GM19240 (cell line): ENCODE data around the gene ATG7.
"Not testable (repeated sequence)": the region's sequence is repeated elsewhere in the genome, so short reads cannot be mapped to it uniquely, and the experiment has no call there.

Source experiments
- DNase-seq: peaks from one replicate; pipeline ENCODE4 v3.0.0; 2011; ENCODE audit warnings: low spot score; ENCODE audit not compliant: insufficient read length

Gene ATG7

DNA sequence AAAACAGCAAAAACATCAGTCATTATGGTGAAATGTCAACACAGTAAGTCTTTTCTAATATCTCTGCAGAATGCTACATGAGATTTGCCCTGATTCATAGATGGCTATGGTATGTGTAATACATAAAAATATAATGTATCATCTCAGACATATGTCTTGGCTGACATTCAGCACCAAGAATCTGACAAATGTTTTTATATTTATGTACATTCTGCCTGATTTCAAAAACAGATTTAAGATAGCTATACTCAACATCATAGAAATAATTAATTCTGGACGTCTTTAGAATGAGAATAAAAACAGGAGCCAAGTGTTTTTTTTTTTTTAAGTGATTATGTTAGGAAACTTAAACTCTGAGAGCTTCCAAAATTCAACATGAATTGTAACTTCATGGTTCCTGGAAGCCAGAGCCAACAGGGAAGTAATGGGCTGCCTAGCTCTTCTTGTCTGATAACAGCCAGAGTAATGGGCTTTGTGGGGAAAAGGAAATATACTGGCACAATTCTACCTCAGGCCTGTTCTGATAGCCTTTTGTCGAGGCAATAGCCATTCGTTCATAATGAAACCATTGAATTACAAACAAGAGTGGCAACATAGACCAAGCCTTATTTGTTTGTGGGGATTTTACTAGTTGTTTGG, 187.1 kb downstream of the ATG7 start:
- no peak for DNase-seq

GRCh38 chr3:11461226-11461625, 189.0 kb downstream of the ATG7 start:
- no peak for DNase-seq

- not testable (repeated sequence) for DNase-seq
These were observed 190.5 kb downstream of the ATG7 start for GRCh38 chr3:11462673-11463072.

GRCh38 chr3:11463591-11463990, 191.4 kb downstream of the ATG7 start:
- no peak for DNase-seq

DNA sequence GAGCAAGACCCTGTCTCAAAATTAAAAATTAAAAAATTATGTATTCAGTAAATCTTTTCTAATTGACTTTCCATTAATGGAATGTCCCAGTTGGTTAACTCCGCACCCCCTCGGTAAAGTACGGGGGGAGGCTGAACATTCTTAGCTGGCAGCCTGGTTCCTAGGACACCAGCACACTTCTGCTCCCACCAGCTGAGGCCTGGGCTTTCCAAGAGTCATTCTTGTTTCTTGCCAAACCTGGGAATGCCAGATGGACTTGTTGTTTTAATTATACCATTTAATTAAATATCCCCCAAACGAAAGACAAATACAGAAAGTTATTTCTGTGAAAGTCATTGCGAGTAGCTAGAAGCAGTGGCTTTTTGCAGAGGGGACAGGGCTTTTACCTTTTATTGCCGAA, 192.2 kb downstream of the ATG7 start:
- DNase-seq, result no peak

DNA sequence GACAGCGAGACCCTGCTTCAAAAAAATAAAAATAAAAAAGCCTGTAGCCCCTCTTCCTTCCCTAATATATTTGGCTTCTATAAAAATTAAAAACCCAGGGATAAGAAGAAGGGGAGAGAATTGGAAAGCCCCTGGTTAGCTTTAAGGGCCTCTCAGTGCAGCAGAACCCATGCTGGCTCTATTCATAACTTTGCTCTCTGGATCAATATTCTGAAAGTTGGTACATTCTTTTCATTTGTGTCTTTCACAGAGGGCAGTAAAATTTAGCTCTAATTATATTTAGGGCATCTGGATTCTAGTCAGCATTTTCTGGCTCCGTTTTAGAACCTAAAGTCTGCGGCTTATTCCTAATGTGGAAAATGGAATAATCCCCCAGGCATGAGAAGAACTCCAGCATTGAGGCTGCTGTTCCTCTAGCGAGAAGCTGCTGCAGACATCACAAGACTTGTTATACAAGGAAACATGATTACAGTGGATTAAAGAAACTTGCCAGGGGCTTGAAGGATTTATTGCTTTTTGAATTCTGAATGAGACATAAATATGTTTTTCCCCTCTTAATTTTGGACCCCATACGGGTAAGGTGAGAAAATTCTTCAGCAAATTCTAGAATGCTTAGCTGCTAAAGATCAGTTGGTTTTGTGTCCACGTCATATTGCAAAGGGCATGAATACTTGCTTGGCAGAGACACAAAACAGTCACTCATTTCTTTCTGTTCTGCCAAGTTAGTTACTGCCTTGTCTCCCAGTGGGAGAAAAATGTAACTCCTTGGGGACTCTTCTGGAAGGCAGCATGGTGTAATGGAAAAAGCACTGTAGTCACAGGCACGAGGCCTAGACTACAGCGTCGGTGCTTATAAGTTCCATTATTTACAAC, 193.8 kb downstream of the ATG7 start:
- no peak for DNase-seq

- DNase-seq, result no peak
These were observed 195.7 kb downstream of the ATG7 start for GRCh38 chr3:11467875-11468274.

DNA sequence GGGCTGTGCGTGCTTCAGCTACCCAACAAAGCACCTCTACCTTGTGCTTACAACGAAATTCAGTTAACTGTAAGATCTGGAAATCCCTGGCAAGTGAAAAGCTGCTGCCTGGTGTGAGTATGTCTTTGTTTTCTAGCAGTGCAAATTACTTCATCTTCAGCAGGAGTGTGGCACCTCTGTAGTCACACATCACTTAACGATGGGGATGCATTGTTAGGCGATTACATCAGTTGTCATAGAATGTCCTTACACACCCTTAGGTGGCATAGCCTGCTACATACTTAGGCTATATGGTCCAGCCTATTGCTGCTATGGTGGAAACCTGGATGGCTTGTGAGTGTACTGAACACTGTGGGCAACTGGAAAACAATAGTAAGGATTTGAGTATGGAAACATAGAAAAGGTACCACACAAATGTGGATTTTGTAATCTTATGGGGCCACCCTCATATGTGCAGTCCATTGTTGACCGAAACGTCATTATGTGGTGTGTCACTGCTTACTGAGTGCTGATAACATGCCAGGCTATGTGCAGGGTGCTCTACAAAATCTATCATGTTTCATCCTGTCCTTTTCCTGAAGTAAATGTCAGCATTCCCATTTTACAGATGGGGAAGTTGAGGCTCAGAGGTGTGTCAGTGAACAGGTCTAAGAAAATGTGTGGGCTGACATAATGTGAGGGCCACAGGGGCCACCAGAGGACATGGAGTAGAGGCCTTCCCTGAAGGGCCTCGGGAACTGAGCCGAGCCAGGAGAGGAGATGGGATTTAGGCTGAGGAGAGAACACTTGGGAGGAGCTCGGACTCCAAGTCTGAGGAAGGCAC, 198.0 kb downstream of the ATG7 start:
- no peak for DNase-seq

DNA sequence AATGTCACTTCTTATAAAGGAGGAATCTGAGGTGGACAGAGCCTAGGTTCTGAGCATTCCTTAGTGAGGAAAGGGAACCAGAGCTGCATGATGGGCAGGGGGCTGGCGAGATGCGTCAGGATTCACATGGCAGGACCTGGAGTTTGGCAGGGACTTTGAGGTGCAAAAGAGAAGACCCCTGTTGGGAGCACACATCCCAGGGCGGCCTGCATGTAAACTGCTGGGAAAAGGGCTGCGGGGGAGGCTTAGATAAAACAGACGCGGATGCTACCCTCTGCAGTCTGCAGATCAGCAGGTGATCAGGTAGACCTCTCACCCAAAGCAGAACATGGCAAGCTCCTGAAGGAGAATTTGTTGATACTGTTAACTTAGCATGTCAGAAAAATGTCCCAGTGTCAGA, 203.1 kb downstream of the ATG7 start:
- DNase-seq, result no peak

- no peak for DNase-seq
These were observed 204.5 kb downstream of the ATG7 start for GRCh38 chr3:11476735-11477144.

DNA sequence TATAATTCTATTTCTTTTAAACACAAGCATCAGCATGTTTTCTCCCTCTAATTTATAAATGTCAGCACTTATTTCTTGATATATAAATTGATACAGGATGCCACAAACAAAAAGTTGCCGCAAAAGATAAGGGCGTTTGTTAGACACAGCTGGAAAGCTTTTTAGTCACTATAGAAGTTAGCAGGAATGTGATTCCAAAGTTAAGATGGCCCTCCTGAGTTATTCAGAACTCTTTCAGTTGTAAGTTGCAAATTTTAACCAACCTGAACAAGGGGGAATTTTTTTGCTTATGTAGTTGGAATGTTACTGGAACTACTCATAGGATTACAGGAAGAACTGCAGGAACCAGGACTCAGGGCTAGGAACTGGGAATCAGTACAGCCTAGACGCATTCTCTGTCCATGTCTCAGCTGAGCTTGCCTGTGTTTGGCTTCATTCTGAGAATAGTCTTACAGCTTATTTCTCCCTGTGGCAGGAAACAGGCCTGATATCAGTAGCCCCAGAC, 205.3 kb downstream of the ATG7 start:
- DNase-seq, result no peak

DNA sequence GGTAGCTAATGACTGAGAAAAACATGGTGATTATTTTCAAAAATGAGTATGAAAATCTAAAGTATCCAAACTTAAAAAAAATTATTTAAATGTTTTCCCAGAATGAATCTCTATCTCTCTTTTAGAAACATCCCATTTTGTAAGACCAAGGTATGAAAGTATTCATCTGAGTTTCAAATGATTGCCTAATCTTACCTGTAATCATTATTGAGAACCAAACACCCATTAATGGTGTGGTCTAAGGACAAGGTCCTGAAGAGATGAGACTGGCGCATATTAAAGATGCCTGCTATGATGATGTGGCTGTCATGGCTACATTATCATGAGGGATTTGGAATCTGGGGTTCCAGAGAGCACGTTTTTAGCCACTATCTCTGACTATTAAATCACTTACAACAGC, 206.0 kb downstream of the ATG7 start:
- DNase-seq, result no peak

DNA sequence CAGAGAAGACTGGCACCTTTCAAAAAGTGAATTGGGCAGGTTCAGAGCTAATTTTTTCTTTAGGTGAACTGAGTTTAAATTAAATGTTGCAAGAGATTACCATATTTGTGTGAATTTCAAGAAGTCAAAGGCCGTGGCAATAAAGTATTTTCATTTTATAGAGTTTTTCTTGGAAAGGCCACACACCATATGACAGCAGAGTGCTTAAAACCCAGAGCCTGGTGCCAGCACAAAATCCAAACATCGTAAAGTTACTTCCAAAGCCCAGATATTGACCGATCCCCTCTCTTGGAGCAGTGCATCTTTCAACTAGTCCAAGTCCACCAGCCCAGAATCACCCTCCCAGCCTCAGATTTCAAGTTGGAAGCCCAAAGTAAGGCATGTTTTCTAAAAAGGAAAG, 207.0 kb downstream of the ATG7 start:
- no peak for DNase-seq

GRCh38 chr3:11480663-11481298, 208.6 kb downstream of the ATG7 start:
- DNase-seq, result no peak

DNA sequence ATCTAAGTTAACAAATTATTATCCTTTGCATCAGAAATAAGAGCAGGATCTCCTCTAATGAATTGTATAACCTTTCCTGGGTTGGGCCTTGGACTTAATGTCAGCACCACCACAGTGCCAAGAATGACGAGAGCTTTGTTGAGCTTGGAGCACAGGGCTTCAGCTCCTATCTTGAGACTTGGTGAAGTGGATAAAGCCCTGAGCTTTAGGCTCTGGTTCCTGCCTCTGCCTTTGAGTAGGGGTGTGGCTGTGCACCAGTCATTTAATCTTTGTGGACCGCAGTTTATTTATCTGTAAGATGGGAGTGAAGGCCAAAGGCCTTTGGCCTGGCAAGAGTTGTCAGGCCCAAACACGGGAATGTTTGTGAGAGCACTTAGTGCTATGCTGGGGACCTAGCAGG, 209.4 kb downstream of the ATG7 start:
- DNase-seq, result no peak

GRCh38 chr3:11482021-11482420, 209.8 kb downstream of the ATG7 start:
- no peak for DNase-seq

DNA sequence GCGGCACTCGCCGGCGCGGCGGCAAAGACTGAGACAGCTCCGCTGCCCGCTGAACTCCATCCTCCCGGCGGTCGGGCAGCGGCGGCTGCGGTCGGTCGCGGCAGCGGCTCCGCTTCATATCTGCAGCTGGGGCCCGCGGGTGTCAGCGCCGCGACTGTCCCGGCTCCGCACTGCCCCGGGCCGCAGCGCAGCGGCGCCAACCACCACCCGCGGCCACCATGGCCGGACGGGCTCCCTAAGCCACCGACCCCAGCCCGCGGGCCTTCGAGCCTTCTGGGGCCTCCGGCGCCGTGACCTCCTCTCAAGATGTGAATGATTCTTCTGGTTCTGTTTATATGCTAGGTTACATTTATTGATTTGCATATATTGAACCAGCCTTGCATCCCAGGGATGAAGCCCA, 216.2 kb downstream of the ATG7 start:
- DNase-seq, result not testable (repeated sequence)

GRCh38 chr3:11494131-11494916, 222.1 kb downstream of the ATG7 start:
- DNase-seq, result no peak

DNA sequence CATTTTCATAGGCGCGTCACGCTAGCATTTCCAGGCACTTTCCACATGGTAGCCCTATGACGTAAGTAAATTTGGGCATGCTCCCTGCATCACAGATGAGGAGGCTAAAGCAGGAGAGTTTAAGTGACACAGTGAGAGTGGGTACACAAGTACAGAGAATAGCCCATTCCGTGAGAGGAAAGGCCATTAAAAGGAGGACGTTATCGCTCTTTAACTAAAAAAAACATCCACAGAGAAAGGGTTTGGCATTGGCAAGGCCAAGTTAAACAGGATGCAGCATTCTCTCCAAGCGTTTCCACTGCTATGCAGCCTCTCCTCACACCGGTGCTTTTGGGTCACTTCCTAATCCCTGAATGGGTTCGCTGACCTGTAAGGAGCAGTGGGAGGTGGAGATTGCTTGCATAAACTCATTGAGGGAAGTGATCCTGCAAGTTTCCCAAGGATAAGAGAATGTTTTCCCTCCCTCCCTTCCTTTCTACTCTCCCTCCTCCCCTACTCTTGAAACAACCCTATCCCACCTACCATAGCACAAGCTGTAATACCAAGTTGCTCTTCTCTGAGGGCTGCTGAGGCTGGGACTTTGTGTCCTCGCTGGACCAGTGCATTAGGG, 223.9 kb downstream of the ATG7 start:
- DNase-seq, result no peak

GRCh38 chr3:11498177-11498576, 226.0 kb downstream of the ATG7 start:
- DNase-seq, result no peak
